Suppressor macrophage treated with lipopolysaccharide for 1 hour (primary cell): Measurements from ENCODE around the gene MGLL.

Experiments
- DNase-seq, 3 donors: peaks; one replicate each; pipeline ENCODE4 v3.0.0-alpha.2; 2020 to 2022

MGLL gene

GRCh38 chr3:127822041-127822681 is at the start of gene MGLL:
TSS of gene MGLL (minus strand) at chr3:127822515. CDS start at chr3:127822318, 197 bp downstream.
- DNase-seq: peak in 2 of 3 donors; percentile 45 to 73

GRCh38 chr3:127870156-127870555 is 47.8 kb upstream of the MGLL start:
- no peak for DNase-seq

- DNase-seq: no peak
These were observed 45.7 kb upstream of the MGLL start for GRCh38 chr3:127867986-127868385.

GRCh38 chr3:127867412-127867811 is 45.1 kb upstream of the MGLL start:
- no peak for DNase-seq

GRCh38 chr3:127865941-127866340 is 43.6 kb upstream of the MGLL start:
- peak; percentile 47 to 62 (median 50) for DNase-seq

- no peak for DNase-seq
These were observed 37.9 kb upstream of the MGLL start for GRCh38 chr3:127860211-127860696.

GRCh38 chr3:127859730-127860129 is 37.4 kb upstream of the MGLL start:
- no peak for DNase-seq

GRCh38 chr3:127858937-127859336 is 36.6 kb upstream of the MGLL start:
- no peak for DNase-seq

- peak in 2 of 3 donors; percentile 14 to 29 for DNase-seq
These were observed 36.2 kb upstream of the MGLL start for GRCh38 chr3:127858521-127858920.

- DNase-seq: no peak
These were observed 35.0 kb upstream of the MGLL start for GRCh38 chr3:127857333-127857732.

- DNase-seq: no peak
These were observed 34.5 kb upstream of the MGLL start for GRCh38 chr3:127856801-127857200.

- DNase-seq: no peak
These were observed 32.9 kb upstream of the MGLL start for GRCh38 chr3:127855246-127855645.

- DNase-seq: no peak
These were observed 31.4 kb upstream of the MGLL start for GRCh38 chr3:127853681-127854080.

- DNase-seq: no peak
These were observed 29.6 kb upstream of the MGLL start for GRCh38 chr3:127851899-127852298.

- DNase-seq: no peak
These were observed 27.1 kb upstream of the MGLL start for GRCh38 chr3:127849368-127849767.

GRCh38 chr3:127848131-127849129 is 26.1 kb upstream of the MGLL start:
- DNase-seq: no peak

GRCh38 chr3:127847236-127847720 is 25.0 kb upstream of the MGLL start:
- DNase-seq: no peak

- no peak for DNase-seq
These were observed 24.3 kb upstream of the MGLL start for GRCh38 chr3:127846576-127846975.

GRCh38 chr3:127844326-127844942 is 22.1 kb upstream of the MGLL start:
- no peak for DNase-seq

GRCh38 chr3:127840671-127841070 is 18.4 kb upstream of the MGLL start:
- DNase-seq: no peak

- no peak for DNase-seq
These were observed 16.8 kb upstream of the MGLL start for GRCh38 chr3:127839099-127839498.

- peak in 1 of 3 donors; percentile 24 for DNase-seq
These were observed 13.9 kb upstream of the MGLL start for GRCh38 chr3:127835993-127836882.
